ENCODE results near the gene NFKBIA.
A peak's percentile ranks its signal among the peaks of the same experiment; 100 is the strongest.
"Not testable (repeated sequence)": the region's sequence is repeated elsewhere in the genome, so short reads cannot be mapped to it uniquely, and the experiment has no call there.

Gene NFKBIA

DNA sequence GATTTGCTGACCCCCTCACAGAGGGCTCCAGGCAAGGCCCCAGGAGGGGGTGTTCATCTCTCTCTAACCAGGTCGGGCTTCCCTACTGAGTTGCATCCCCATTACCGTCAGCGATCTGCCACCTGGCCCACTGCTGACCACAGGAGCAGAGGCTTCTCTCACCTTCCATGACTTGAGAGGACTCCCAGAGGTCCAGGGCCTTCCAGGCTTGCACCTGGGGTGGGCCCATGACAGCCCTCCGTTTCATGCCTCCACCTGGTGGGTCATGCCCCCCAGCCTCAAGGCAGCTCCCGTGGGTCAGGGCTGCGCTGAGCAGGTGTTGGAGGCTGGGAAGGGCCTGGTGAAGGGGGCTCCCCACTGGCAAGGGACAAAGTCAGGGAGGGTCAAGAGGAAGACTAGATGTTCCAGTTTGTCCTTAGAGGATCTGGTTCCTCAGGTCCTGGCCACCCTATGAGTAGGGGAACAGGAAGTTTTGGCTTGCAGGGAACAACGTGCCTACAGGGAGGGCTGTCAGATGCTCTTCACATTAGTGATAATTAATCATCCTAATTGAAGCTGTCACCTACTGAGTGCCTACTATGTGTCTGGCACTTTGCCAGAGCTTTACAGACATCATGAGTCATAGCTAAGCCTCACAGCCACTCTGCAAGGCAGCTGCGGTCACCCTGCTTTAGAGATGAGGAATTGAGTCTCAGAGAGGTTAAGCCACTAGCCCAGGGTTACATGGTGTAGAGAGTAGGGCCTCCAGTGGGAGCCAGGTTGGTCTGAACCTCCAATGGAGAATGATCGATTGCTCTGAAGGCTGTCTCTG is 13.8 kb downstream of the NFKBIA start:
- no peak for DNase-seq (ENCODE audit: low spot score)

DNA sequence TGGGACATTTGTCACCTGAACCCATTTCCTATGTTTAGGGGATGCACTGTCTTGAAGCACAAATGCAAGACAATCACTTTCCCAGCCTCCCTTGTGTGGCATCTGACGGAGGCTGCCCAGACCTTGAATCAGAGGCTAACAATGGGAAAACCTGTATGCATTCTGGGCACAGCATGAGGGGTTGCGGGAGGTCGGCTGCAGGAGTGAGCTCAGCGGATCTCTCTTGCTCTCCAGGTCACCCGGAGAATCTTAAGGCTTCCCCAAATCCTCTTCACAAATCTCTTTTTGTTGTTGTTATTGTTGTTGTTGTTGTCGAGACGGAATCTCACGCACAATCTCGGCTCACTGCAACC is 15.3 kb downstream of the NFKBIA start:
- DNase-seq (ENCODE audit: low spot score), result no peak

GRCh38 chr14:35388656-35389314 is 15.8 kb downstream of the NFKBIA start:
- no peak for DNase-seq (ENCODE audit: low spot score)

DNA sequence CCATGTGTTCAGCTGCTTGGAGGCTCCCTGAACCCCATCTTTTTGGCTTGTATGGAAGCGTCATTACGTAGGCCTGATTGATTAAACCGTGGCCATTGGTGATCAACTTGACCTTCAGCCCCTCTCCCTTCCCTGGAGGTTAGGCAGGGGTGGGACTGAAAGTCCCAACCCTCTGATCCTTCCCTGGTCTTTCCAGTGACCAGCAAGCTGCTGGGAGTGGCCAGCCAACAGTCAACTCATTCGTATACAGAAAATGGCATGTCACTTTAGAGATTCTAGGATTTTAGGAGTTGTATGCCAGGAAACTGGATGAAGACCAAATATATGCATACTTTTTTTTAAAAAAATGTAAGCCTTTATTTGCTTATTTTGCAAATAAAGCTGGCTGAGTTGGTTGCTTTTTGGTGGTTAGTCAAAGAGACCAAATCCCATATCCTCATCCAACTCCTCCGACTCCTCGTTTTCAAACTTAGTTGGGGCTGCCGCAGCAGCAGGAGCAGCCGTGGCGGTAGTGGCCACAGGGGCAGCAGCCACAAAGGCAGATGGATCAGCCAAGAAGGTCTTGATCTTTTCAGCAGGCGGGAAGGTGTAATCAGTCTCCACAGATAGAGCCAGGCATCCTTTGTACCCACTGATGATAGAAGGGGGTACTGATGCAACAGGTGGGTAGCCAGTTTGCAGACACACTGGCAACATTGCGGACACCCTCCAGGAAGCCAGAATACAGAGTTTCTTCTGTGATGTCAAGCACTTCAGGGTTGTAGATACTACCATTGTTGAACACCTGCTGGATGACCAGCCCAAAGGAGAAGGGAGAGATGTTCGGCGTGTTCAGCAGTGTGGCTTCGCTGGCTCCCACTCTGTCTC is 16.6 kb downstream of the NFKBIA start:
- DNase-seq (ENCODE audit: low spot score), result no peak

GRCh38 chr14:35387219-35387618 is 17.3 kb downstream of the NFKBIA start:
- no peak for DNase-seq (ENCODE audit: low spot score)

GRCh38 chr14:35386673-35387125 is 17.9 kb downstream of the NFKBIA start:
- no peak for DNase-seq (ENCODE audit: low spot score)

- no peak for DNase-seq (ENCODE audit: low spot score)
These were observed 19.3 kb downstream of the NFKBIA start for GRCh38 chr14:35385042-35385839.

- DNase-seq (ENCODE audit: low spot score), result no peak
These were observed 20.0 kb downstream of the NFKBIA start for GRCh38 chr14:35384455-35385041.

DNA sequence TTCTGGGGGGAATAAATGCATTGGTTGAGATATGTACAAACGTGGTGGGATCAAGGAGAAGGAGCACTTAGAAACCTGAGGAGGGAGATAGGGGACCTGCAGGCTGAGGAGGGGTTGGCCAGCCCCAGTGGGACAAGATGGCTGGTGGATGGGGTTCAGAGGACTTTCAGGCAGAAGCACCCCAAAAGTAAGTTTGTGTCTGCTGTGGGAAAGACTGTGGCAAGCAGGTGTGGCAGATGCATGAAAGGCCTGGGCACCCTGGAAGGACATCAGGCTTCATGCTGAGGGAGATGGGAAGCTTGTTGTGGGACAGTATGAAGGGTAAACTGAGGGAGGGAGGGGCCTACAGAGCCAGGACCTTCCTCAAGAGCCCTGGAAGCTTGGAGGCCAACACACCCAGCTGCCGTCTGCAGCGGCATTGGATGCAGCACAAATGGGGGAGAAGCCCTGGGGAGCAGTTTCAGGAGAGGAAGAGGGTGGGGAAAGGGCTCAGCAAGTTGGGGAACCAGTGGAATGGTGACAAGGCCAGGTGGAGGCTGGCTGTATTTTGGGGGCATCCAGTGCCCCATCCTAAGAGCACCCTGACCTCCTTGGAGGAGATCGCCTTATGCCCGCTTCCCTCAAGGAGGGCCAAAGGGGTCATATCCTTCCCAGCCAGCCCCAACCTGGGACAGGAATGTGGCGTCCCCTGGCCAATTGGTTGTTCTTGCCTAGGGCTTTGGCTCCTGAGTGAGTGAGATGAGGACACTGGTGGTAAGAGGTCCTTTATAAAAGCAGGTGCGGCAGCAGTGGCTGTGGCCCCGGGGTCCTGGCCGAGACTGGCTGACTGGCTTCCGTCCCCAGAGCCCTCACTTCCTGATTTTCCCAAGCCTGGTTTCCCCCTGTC is 20.7 kb downstream of the NFKBIA start:
- DNase-seq (ENCODE audit: low spot score), result no peak

GRCh38 chr14:35380794-35381193 is 23.8 kb downstream of the NFKBIA start:
- no peak for DNase-seq (ENCODE audit: low spot score)

- not testable (repeated sequence) for DNase-seq (ENCODE audit: low spot score)
These were observed 25.2 kb downstream of the NFKBIA start for GRCh38 chr14:35379234-35379933.

DNA sequence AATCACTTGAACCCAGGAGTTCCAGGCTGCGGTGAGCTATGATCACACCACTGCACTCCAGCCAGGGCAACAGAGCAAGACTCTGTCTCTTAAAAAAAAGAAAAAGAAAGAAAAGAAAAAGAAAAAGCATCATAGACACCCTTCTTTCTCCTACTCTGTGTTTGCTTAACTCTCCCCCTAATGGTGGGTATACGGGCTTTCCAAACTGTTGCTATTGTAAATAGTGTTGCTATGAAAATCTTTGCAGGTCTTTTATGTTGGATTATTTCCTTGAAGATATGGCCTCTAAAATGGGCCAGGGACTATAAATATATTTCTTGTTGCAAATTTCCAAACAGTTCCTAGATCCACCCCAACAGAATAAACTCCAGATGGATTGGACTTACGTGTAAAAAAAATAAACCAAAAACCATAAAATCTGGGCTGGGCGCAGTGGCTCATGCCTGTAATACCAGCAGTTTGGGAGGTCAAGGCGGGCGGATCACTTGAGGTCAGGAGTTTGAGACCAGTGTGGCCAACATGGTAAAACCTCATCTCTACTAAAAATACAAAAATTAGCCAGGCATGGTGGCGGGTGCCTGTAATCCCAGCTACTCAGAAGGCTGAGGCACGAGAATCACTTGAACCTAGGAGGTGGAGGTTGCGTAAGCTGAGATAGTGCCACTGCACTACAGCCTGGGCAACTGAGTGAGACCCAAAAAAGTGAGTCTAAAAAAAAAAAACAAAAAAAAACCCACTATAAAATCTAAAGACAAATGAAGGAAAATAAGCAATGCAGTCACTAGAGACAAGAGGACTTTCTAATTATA is 25.9 kb downstream of the NFKBIA start:
- DNase-seq (ENCODE audit: low spot score), result no peak

GRCh38 chr14:35375558-35376025 is 29.0 kb downstream of the NFKBIA start:
- DNase-seq (ENCODE audit: low spot score), result no peak

DNA sequence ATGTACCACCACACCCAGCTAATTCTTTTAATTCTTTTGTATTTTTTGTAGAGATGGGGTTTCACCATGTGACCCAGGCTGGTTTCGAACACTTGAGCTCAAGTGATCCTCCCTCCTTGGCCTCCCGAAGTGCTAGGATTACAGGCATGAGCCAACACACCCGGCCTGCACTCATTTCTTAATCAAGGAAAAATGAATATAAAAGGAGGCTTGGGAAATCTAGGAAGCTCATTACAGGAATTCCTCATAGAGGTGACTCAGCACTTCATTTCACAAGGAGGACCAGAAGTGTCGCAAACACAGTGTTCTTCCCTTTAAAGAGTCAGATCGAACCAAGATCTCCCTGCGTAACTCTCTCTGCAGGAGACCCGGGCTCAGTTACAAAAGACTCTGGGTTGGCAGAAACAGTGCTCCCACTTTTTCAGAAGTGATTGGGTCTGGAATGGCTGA is 30.3 kb downstream of the NFKBIA start:
- DNase-seq (ENCODE audit: low spot score), result peak; percentile 39

DNA sequence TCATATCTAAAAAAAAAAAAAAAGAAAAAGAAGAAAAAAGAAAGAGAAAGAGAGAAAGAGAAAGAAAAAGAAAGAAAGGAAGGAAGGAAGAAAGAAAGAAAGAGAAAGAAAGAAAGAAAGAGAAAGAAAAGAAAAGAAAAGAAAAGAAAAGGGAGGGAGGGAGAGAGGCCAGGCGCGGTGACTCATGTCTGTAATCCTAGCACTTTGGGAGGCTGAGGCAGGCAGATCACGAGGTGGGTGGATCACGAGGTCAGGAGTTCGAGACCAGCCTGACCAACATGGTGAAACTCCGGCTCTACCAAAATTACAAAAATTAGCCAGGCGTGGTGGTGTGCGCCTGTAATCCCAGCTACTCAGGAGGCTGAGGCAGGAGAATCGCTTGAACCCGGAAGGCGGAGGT is 31.3 kb downstream of the NFKBIA start:
- not testable (repeated sequence) for DNase-seq (ENCODE audit: low spot score)

GRCh38 chr14:35370969-35371368 is 33.6 kb downstream of the NFKBIA start:
- no peak for DNase-seq (ENCODE audit: low spot score)

DNA sequence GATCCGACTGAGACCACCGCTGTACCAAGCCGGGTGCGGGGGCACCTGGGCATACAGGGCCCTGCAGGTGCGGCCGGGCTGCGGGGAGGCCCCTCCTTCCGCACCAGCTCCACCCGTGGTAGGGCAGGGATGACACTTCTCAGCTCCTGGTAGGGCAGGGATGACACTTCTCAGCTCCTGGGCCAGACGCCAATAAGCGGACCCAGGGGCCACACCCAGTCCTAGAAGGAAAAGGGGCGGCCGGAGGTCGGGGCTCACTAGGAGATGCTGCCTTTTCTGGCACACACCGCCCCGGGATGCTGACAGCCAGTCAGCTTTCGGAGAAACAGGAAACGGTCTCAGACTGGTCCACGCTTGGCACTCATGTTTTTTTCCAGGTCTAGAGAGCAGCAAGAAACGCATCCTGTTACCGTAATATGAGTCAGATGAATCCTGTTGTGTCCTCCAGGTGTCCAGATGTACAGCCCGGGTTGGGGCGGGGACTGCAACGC is 34.8 kb downstream of the NFKBIA start:
- DNase-seq (ENCODE audit: low spot score), result no peak

DNA sequence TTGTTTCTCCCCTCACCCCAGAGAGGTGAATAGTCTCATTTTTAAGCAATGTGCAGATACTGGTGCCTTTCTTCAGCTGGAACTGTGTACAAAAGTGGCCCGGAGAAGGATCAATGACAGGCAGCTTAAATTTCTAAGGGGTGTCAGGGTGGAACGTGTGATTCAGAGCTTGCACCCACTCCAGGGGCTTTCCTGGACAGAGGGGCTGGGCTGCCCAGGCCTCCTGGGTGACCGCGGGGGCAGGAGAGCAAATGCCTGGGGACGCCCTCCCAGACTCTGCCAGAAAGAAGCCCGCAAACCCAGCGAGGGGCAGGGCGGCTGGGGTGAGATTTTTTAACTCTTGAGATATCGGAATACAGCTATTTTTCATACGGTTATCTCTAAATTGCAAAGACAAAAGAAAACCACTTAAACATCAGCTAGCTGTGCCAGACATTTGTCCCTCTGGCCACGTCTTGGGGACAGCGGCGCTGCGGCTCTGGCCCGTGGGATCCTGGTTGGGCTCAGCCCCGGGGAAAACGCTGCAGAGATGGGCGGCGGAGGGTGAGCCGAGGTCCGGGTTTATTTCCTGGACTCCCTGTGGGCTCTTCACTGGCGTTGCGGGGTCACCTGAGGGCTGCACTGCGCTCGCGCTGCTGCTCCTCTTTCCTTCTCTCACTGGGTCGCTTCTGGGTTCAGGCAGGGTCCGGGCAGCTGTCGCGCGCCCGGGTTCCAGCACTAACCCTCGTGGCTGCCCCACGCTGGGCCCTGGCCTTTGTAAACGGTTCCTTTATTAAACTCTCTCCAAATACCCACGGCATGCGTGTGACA is 35.8 kb downstream of the NFKBIA start:
- no peak for DNase-seq (ENCODE audit: low spot score)

Data from HuH-7 (cell line).